H9 (cell line): Measurements from ENCODE around the gene SETD1A. TPM values are rescaled to one million over a fixed set of nuclear protein-coding genes. Genes with fewer than 3 reads are reported as not detected.

Experiments used
- DNase-seq: peaks from one replicate; pipeline ENCODE4 v3.0.0-alpha.2; 2017
- H2AFZ ChIP-seq: one replicate; pipeline ENCODE4 v1.6.1; 2013; ENCODE audit warnings: mild to moderate bottlenecking, low read length, control low read depth, moderate library complexity
- H2AK5ac ChIP-seq: 2 replicates; pipeline ENCODE4 v1.6.1; 2013; ENCODE audit warnings: low read length, control low read depth, mixed read lengths; ENCODE audit not compliant: insufficient read length
- H2BK120ac ChIP-seq: one replicate; pipeline ENCODE4 v1.6.1; 2013; ENCODE audit warnings: low read depth, mild to moderate bottlenecking, low read length, control low read depth, inconsistent platforms; ENCODE audit not compliant: poor library complexity, severe bottlenecking
- H2BK12ac ChIP-seq: 2 replicates; pipeline ENCODE4 v1.6.1; 2013; ENCODE audit warnings: low read length, control low read depth, mixed read lengths, low read depth; ENCODE audit not compliant: insufficient read length
- H2BK15ac ChIP-seq: 2 replicates; pipeline ENCODE4 v1.6.1; 2013; ENCODE audit warnings: low read depth, low read length, control low read depth
- H2BK20ac ChIP-seq: one replicate; pipeline ENCODE4 v1.6.1; 2013; ENCODE audit warnings: low read depth, mild to moderate bottlenecking, low read length, control low read depth, inconsistent platforms; ENCODE audit not compliant: poor library complexity, severe bottlenecking
- H2BK5ac ChIP-seq: 2 replicates; pipeline ENCODE4 v1.6.1; 2013; ENCODE audit warnings: low read length, control low read depth, mixed read lengths; ENCODE audit not compliant: insufficient read length
- H3K14ac ChIP-seq: 2 replicates; pipeline ENCODE4 v1.6.1; 2013; ENCODE audit warnings: low read length, control low read depth; ENCODE audit not compliant: insufficient read depth
- H3K18ac ChIP-seq: 2 replicates; pipeline ENCODE4 v1.6.1; 2013; ENCODE audit warnings: low read depth, mild to moderate bottlenecking, mixed read lengths, low read length, control low read depth; ENCODE audit not compliant: insufficient read length
- H3K23ac ChIP-seq: 2 replicates; pipeline ENCODE4 v1.6.1; 2013; ENCODE audit warnings: low read length, control low read depth, mixed read lengths, low read depth; ENCODE audit not compliant: insufficient read length
- H3K23me2 ChIP-seq: 2 replicates; pipeline ENCODE4 v1.6.1; 2013; ENCODE audit warnings: low read depth, mild to moderate bottlenecking, mixed read lengths, low read length, control low read depth; ENCODE audit not compliant: insufficient read length, poor library complexity, severe bottlenecking
- H3K27ac ChIP-seq: 2 replicates; pipeline ENCODE4 v1.5.1; 2013; ENCODE audit warnings: low read length, control low read depth, mixed read lengths, low read depth; ENCODE audit not compliant: insufficient read length
- H3K27me3 ChIP-seq: 2 replicates; pipeline ENCODE4 v1.6.1; 2013; ENCODE audit warnings: low read length, control low read depth, inconsistent platforms; ENCODE audit not compliant: insufficient read depth
- H3K4ac ChIP-seq: 2 replicates; pipeline ENCODE4 v1.6.1; 2013; ENCODE audit warnings: low read depth, mild to moderate bottlenecking, control low read depth, inconsistent platforms, low read length, moderate library complexity
- H3K4me1 ChIP-seq: 2 replicates; pipeline ENCODE4 v1.6.1; 2013; ENCODE audit warnings: low read length, control low read depth, inconsistent platforms; ENCODE audit not compliant: insufficient read depth
- H3K4me2 ChIP-seq: 2 replicates; pipeline ENCODE4 v1.6.1; 2013; ENCODE audit warnings: low read length, control low read depth, mixed read lengths; ENCODE audit not compliant: insufficient read length, insufficient read depth
- H3K56ac ChIP-seq: 2 replicates; pipeline ENCODE4 v1.6.1; 2013; ENCODE audit warnings: low read depth, mild to moderate bottlenecking, mixed read lengths, low read length, control low read depth; ENCODE audit not compliant: insufficient read length
- H3K79me1 ChIP-seq: 2 replicates; pipeline ENCODE4 v1.6.1; 2013; ENCODE audit warnings: low read depth, mild to moderate bottlenecking, moderate library complexity, low read length, control low read depth, inconsistent platforms; ENCODE audit not compliant: insufficient read depth, poor library complexity, severe bottlenecking
- H3K79me2 ChIP-seq: 2 replicates; pipeline ENCODE4 v1.6.1; 2013; ENCODE audit warnings: low read length, control low read depth, inconsistent platforms; ENCODE audit not compliant: insufficient read depth
- H3K9ac ChIP-seq: 2 replicates; pipeline ENCODE4 v1.6.1; 2013; ENCODE audit warnings: low read length, control low read depth, mixed read lengths; ENCODE audit not compliant: insufficient read length; ENCODE audit errors: extremely low read depth
- H3K9me3 ChIP-seq: one replicate; pipeline ENCODE4 v1.6.1; 2013; ENCODE audit warnings: low read depth, low read length, inconsistent platforms; ENCODE audit not compliant: control insufficient read depth
- H3T11ph ChIP-seq: one replicate; pipeline ENCODE4 v1.6.1; 2013; ENCODE audit warnings: mild to moderate bottlenecking, low read length, control low read depth, inconsistent platforms
- H4K20me1 ChIP-seq: one replicate; pipeline ENCODE4 v1.6.1; 2013; ENCODE audit not compliant: control insufficient read depth, insufficient read length, insufficient read depth
- H4K5ac ChIP-seq: 2 replicates; pipeline ENCODE4 v1.6.1; 2013; ENCODE audit warnings: low read depth, mild to moderate bottlenecking, mixed read lengths, low read length, control low read depth; ENCODE audit not compliant: insufficient read length
- H4K8ac ChIP-seq: replicated peaks from 2 replicates; pipeline ENCODE4 v1.6.1; 2013; ENCODE audit warnings: low read length, control low read depth, mixed read lengths, low read depth; ENCODE audit not compliant: insufficient read length
- H4K91ac ChIP-seq: 2 replicates; pipeline ENCODE4 v1.6.1; 2013; ENCODE audit warnings: low read depth, mild to moderate bottlenecking, moderate library complexity, mixed read lengths, low read length, control low read depth; ENCODE audit not compliant: insufficient read length
- H3K27ac Mint-ChIP-seq, 3 experiments: 2 replicates in 2 of 3; 3 replicates in 1 of 3; pipeline ENCODE4 v1.8.0; 2020 to 2021; ENCODE audit warnings: mixed read lengths in 3 of 3, mild to moderate bottlenecking in 1 of 3, moderate library complexity in 1 of 3
- H3K27me3 Mint-ChIP-seq: 2 replicates; pipeline ENCODE4 v1.8.0; 2021; ENCODE audit warnings: low read depth, mild to moderate bottlenecking, moderate library complexity, mixed read lengths
- H3K36me3 Mint-ChIP-seq, 3 experiments: 2 replicates in 2 of 3; 3 replicates in 1 of 3; pipeline ENCODE4 v1.8.0; 2020 to 2021; ENCODE audit warnings: low read depth in 3 of 3, mixed read lengths in 3 of 3; ENCODE audit not compliant: insufficient read depth in 1 of 3
- H3K4me1 Mint-ChIP-seq, 2 experiments: 2 replicates each; pipeline ENCODE4 v1.8.0; 2020; ENCODE audit warnings: mixed read lengths in 2 of 2
- H3K4me3 Mint-ChIP-seq, 2 experiments: 2 replicates in 1 of 2; 3 replicates in 1 of 2; pipeline ENCODE4 v1.8.0; 2020 to 2021; ENCODE audit warnings: mild to moderate bottlenecking in 2 of 2, mixed read lengths in 2 of 2, moderate library complexity in 1 of 2
- H3K9me3 Mint-ChIP-seq, 2 experiments: 2 replicates in 1 of 2; 3 replicates in 1 of 2; pipeline ENCODE4 v1.8.0; 2020; ENCODE audit warnings: mild to moderate bottlenecking in 2 of 2, mixed read lengths in 2 of 2, moderate library complexity in 1 of 2
- CTCF ChIP-seq: fragments of 200-600 bp; sonication (generic); conservative IDR thresholded peaks from 3 replicates; pipeline ENCODE4 v1.8.0; 2021; ENCODE audit warnings: antibody characterized with exemption, mild to moderate bottlenecking
- WGBS: extraction: QIAGEN DNeasy Blood & Tissue Kit; methylation state at CpG from one replicate; pipeline ENCODE4 v1.1.7; 2013; ENCODE audit warnings: missing lambda C conversion rate, low lambda C conversion rate, mixed read lengths; ENCODE audit not compliant: insufficient read length; ENCODE audit errors: extremely low coverage; 5-methylcytosine and 5-hydroxymethylcytosine counted together
- total RNA-seq: library from RNA; stranded (reverse); gene quantifications from 2 replicates; pipeline ENCODE4 v1.2.1, GENCODE V29; 2021

SETD1A gene
- total RNA-seq, 1 experiment from 2014 or later, result 36.9 TPM

DNA sequence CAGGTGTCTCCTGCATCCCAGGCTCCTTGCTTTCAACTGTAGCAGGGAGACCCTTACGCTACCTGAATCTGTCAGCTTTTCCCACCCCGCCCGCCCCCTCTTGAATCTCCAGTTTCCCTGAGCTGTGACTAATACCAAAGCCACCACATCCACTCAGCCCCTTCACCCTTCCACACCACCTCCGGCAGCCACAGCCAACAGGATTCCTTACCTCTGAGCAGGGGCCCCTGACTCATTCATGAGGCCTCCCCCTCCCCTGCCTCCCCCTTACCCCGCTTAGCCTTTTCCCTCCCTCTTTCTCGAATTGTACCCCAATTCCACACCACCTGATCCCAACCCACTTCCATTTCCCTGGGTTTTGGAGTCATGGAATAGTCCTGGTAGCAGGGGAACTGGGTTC is 50.6 kb downstream of the SETD1A start:
- H3K4me3 Mint-ChIP-seq, result no peak overlapping the region

More for the DNA sequence above, 50.6 kb downstream of the SETD1A start:
- H3K9ac ChIP-seq, result no peak overlapping the region
- no peaks in the 10 kb centered on the region for H3K79me1 ChIP-seq
- no peak overlapping the region for H4K5ac ChIP-seq
- no peak overlapping the region for H2BK15ac ChIP-seq
- H2BK5ac ChIP-seq, result no peak overlapping the region
- peaks cover 3% of the 10 kb centered on the region; the same call in 1 of the 2 replicates for H3K4me1 ChIP-seq
- H3K79me2 ChIP-seq, result no peaks in the 10 kb centered on the region; the same call in 1 of the 2 replicates
- H2BK120ac ChIP-seq, result no peak overlapping the region
- no peak overlapping the region for H2AK5ac ChIP-seq
- no peak overlapping the region for H3K4ac ChIP-seq
- H3K14ac ChIP-seq, result no peak overlapping the region
- H3K27ac ChIP-seq, result no peak overlapping the region
- no peak overlapping the region for H3K18ac ChIP-seq
- H3K4me2 ChIP-seq, result no peak overlapping the region
- Mint-ChIP-seq H3K27me3 (peaks cover 24% of the 10 kb centered on the region), H3K9me3 (no peaks in the 10 kb centered on the region; a peak in 1 of 5 replicates), H3K36me3 (no peaks in the 10 kb centered on the region; a peak in 1 of 7 replicates), H3K27ac (no peak overlapping the region), H3K4me1 (peaks cover 24 to 43% of the 10 kb centered on the region in 2 experiments)
- no peak overlapping the region for H3K23ac ChIP-seq
- no peak overlapping the region for H4K91ac ChIP-seq
- H3K9me3 ChIP-seq, result no peaks in the 10 kb centered on the region
- H4K20me1 ChIP-seq, result no peaks in the 10 kb centered on the region
- H3T11ph ChIP-seq, result no peak overlapping the region
- H2BK12ac ChIP-seq, result no peak overlapping the region
- H2AFZ ChIP-seq, result no peak overlapping the region
- H3K23me2 ChIP-seq, result peaks cover 5% of the 10 kb centered on the region
- TF ChIP-seq CTCF, result no peak
- WGBS, result no CpG with 5 or more reads among the region's 6 CpGs
- no peaks in the 10 kb centered on the region for H3K27me3 ChIP-seq
- H2BK20ac ChIP-seq, result no peak overlapping the region
- no peak overlapping the region for H4K8ac ChIP-seq
- H3K56ac ChIP-seq, result no peak overlapping the region
- no peak for DNase-seq
